Measurements from ENCODE around the gene SLC35B4.
A peak's percentile ranks its signal among the peaks of the same experiment; 100 is the strongest.

SLC35B4 gene

GRCh38 chr7:134316539-134317344 lies at the start of gene SLC35B4:
SLC35B4 (minus strand) TSS chr7:134316930; CDS start chr7:134316751, 179 bp downstream.
- FAIRE-seq: no peak
- peak; percentile 94 for DNase-seq (ENCODE audit: low spot score)

- DNase-seq (ENCODE audit: low spot score): no peak
- FAIRE-seq: no peak
Measured at GRCh38 chr7:134366481-134366880, 49.8 kb upstream of the SLC35B4 start.

- FAIRE-seq: no peak
Measured at GRCh38 chr7:134365341-134366054, 48.8 kb upstream of the SLC35B4 start.

GRCh38 chr7:134364619-134365037 lies 47.9 kb upstream of the SLC35B4 start:
- DNase-seq (ENCODE audit: low spot score): peak; percentile 58

More at GRCh38 chr7:134365341-134366054, 48.8 kb upstream of the SLC35B4 start:
- DNase-seq (ENCODE audit: low spot score): no peak

GRCh38 chr7:134362587-134363483 lies 46.1 kb upstream of the SLC35B4 start:
- DNase-seq (ENCODE audit: low spot score): no peak
- FAIRE-seq: no peak

More at GRCh38 chr7:134364619-134365037, 47.9 kb upstream of the SLC35B4 start:
- FAIRE-seq: no peak

GRCh38 chr7:134359787-134360432 lies 43.2 kb upstream of the SLC35B4 start:
- FAIRE-seq (no peak), DNase-seq (ENCODE audit: low spot score) (no peak)

- DNase-seq (ENCODE audit: low spot score) (no peak), FAIRE-seq (no peak)
Measured at GRCh38 chr7:134357486-134357885, 40.8 kb upstream of the SLC35B4 start.

GRCh38 chr7:134356421-134356936 lies 39.7 kb upstream of the SLC35B4 start:
- DNase-seq (ENCODE audit: low spot score) (no peak), FAIRE-seq (no peak)

GRCh38 chr7:134355927-134356326 lies 39.2 kb upstream of the SLC35B4 start:
- no peak for DNase-seq (ENCODE audit: low spot score)

GRCh38 chr7:134355004-134355525 lies 38.3 kb upstream of the SLC35B4 start:
- no peak for DNase-seq (ENCODE audit: low spot score)
- no peak for FAIRE-seq

More at GRCh38 chr7:134355927-134356326, 39.2 kb upstream of the SLC35B4 start:
- no peak for FAIRE-seq

GRCh38 chr7:134353411-134353810 lies 36.7 kb upstream of the SLC35B4 start:
- FAIRE-seq (no peak), DNase-seq (ENCODE audit: low spot score) (no peak)

- FAIRE-seq (no peak), DNase-seq (ENCODE audit: low spot score) (no peak)
Measured at GRCh38 chr7:134351424-134351823, 34.7 kb upstream of the SLC35B4 start.

- no peak for DNase-seq (ENCODE audit: low spot score)
- FAIRE-seq: no peak
Measured at GRCh38 chr7:134350709-134351108, 34.0 kb upstream of the SLC35B4 start.

GRCh38 chr7:134347567-134347966 lies 30.8 kb upstream of the SLC35B4 start:
- no peak for DNase-seq (ENCODE audit: low spot score)
- FAIRE-seq: no peak

GRCh38 chr7:134343796-134344195 lies 27.1 kb upstream of the SLC35B4 start:
- DNase-seq (ENCODE audit: low spot score): no peak
- FAIRE-seq: no peak

- DNase-seq (ENCODE audit: low spot score): no peak
- no peak for FAIRE-seq
Measured at GRCh38 chr7:134343136-134343535, 26.4 kb upstream of the SLC35B4 start.

GRCh38 chr7:134339475-134339874 lies 22.7 kb upstream of the SLC35B4 start:
- FAIRE-seq (no peak), DNase-seq (ENCODE audit: low spot score) (no peak)

- DNase-seq (ENCODE audit: low spot score): no peak
- FAIRE-seq: no peak
Measured at GRCh38 chr7:134337980-134338379, 21.2 kb upstream of the SLC35B4 start.

GRCh38 chr7:134334408-134334807 lies 17.7 kb upstream of the SLC35B4 start:
- no peak for FAIRE-seq
- DNase-seq (ENCODE audit: low spot score): no peak

GRCh38 chr7:134333943-134334342 lies 17.2 kb upstream of the SLC35B4 start:
- DNase-seq (ENCODE audit: low spot score): no peak
- FAIRE-seq: no peak
